Adrenal gland (tissue), 12 donors: ENCODE measurements around the gene PRKCB. TPM values are rescaled to one million over a fixed set of nuclear protein-coding genes. Genes with fewer than 3 reads are reported as not detected.

Experiments used
- DNase-seq, 7 donors: peaks; one replicate each; pipeline ENCODE4 v3.0.0-alpha.2; 2019 to 2020
- H3K27ac ChIP-seq, 5 donors: fragments of 200-600 bp; sonication (generic) in 4 of 5; 1 replicate in 3 of 5; 2 replicates in 2 of 5; pipeline versions ENCODE4 v1.5.1 to v1.8.0; 2016 to 2020; ENCODE audit warnings: mild to moderate bottlenecking in 1 of 5
- H3K27me3 ChIP-seq: fragments of 200-600 bp; 2 replicates; pipeline ENCODE4 v1.8.0; 2021
- H3K36me3 ChIP-seq, 2 donors: fragments of 200-600 bp; replicated peaks in 1 of 2; 1 replicate in 1 of 2; 2 replicates in 1 of 2; pipeline versions ENCODE4 v1.5.1 to v1.8.0; 2018 to 2022
- H3K4me1 ChIP-seq, 2 donors: fragments of 200-600 bp; replicated peaks in 1 of 2; 1 replicate in 1 of 2; 2 replicates in 1 of 2; pipeline versions ENCODE4 v1.5.1 to v1.8.0; 2018 to 2021
- H3K4me3 ChIP-seq, 4 donors: fragments of 200-600 bp; sonication (generic) in 3 of 4; one replicate each; pipeline ENCODE4 v1.5.1; 2016 to 2018
- H3K9me3 ChIP-seq, 3 donors: fragments of 200-600 bp; sonication (generic) in 1 of 3; replicated peaks in 1 of 3; 1 replicate in 2 of 3; 2 replicates in 1 of 3; pipeline versions ENCODE4 v1.5.1 to v1.8.0; 2016 to 2021
- POLR2A ChIP-seq, 2 donors: fragments of 450-650 bp; IDR thresholded peaks; one replicate each; pipeline ENCODE4 v1.6.1; 2017; ENCODE audit warnings: antibody characterized with exemption in 2 of 2, mild to moderate bottlenecking in 2 of 2, moderate library complexity in 1 of 2
- WGBS, 4 donors: extraction: QIAGEN DNeasy Blood & Tissue Kit in 2 of 4; methylation state at CpG; one replicate each; pipeline versions ENCODE4 v1.1.5 to v1.1.7; 2013 to 2017; 5-methylcytosine and 5-hydroxymethylcytosine counted together
- intact Hi-C, 2 donors: fragments of 100-400 bp; cut with DNase I; formaldehyde crosslinking; loops; one replicate each; pipeline versions ENCODE4 v1.14.1 to v1.15.0; 2022 to 2023
- polyA plus RNA-seq, 3 donors: library from polyadenylated mRNA; stranded (reverse); fragments of 200-250 nt in 2 of 3; fragments of 350-450 nt in 1 of 3; fragmentation: Illumina TruSeq in 1 of 3; extraction: RNeasy Lipid Tissue Mini Kit (QIAGEN cat#74804) in 1 of 3; gene quantifications; one replicate each; pipeline ENCODE4 v1.2.3, GENCODE V29; 2013 to 2014
- total RNA-seq, 9 donors: library from RNA; depleted of rRNA in 4 of 9; stranded (reverse); fragments of >200 nt in 4 of 9; fragments of 120-200 nt in 1 of 9; fragmentation: NEBNext Ultra II Directional in 1 of 9; extraction: Animal tissue kit (Norgen Biotek cat#: 25700) in 1 of 9; gene quantifications; one replicate each; pipeline versions ENCODE4 v1.1.0 to v1.2.4, GENCODE V29; 2013 to 2023
- TF ChIP-seq, protein P1 (sequence below), 6 experiments: fragments of 450-650 bp in 4 of 6; fragments of 200-600 bp in 2 of 6; sonication (generic) in 1 of 6; IDR thresholded peaks; 1 replicate in 5 of 6; 2 replicates in 1 of 6; pipeline versions ENCODE4 v1.5.1 to v1.8.0; 2016 to 2021; ENCODE audit warnings: antibody characterized with exemption in 6 of 6, mild to moderate bottlenecking in 2 of 6, moderate library complexity in 1 of 6
- donor health status: healthy with polysubstance abuse.
- donor health status: Bipolar disorder and iron deficiency.
- donor health status: DM: yes; HTN: yes; CAD: no.
- donor health status: DM: no; HTN: no; CAD: no.
- donor health status: DM: no; HTN: no; CAD: no.
- donor health status: DM: yes; HTN: yes; CAD: no.

PRKCB gene
- total and polyA plus RNA-seq, 12 donors, result 0.54 to 8.0 (median 3.0) TPM

- intact Hi-C loops, result no loop called here
- DNase-seq, result no peak
- H3K4me3 ChIP-seq, result no peak overlapping the region
- no peaks in the 10 kb centered on the region for H3K4me1 ChIP-seq
- H3K9me3 ChIP-seq, result no peaks in the 10 kb centered on the region
- no peaks in the 10 kb centered on the region for H3K27me3 ChIP-seq
- TF ChIP-seq, protein P1, sequence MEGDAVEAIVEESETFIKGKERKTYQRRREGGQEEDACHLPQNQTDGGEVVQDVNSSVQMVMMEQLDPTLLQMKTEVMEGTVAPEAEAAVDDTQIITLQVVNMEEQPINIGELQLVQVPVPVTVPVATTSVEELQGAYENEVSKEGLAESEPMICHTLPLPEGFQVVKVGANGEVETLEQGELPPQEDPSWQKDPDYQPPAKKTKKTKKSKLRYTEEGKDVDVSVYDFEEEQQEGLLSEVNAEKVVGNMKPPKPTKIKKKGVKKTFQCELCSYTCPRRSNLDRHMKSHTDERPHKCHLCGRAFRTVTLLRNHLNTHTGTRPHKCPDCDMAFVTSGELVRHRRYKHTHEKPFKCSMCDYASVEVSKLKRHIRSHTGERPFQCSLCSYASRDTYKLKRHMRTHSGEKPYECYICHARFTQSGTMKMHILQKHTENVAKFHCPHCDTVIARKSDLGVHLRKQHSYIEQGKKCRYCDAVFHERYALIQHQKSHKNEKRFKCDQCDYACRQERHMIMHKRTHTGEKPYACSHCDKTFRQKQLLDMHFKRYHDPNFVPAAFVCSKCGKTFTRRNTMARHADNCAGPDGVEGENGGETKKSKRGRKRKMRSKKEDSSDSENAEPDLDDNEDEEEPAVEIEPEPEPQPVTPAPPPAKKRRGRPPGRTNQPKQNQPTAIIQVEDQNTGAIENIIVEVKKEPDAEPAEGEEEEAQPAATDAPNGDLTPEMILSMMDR (IDR thresholded peaks at IDR 0.05), result no peak
- no peak for TF ChIP-seq POLR2A (IDR thresholded peaks at IDR 0.05)
- H3K27ac ChIP-seq, result no peak overlapping the region
- no peaks in the 10 kb centered on the region for H3K36me3 ChIP-seq
- 41 to 49% (median 42%) methylated on average over 6 of the region's 6 CpGs for WGBS, 4 donors
Observed at GRCh38 chr16:24075931-24076716, 240.3 kb downstream of the PRKCB start.

GRCh38 chr16:24077292-24077691, 241.5 kb downstream of the PRKCB start:
- no peaks in the 10 kb centered on the region for H3K9me3 ChIP-seq
- no peaks in the 10 kb centered on the region for H3K36me3 ChIP-seq
- no peak for DNase-seq
- WGBS, 4 donors, result 48 to 67% (median 59%) methylated on average over 1 of the region's 1 CpG
- H3K27ac ChIP-seq, result no peak overlapping the region
- intact Hi-C loops, result no loop called here
- H3K4me1 ChIP-seq, result no peaks in the 10 kb centered on the region
- no peak overlapping the region for H3K4me3 ChIP-seq
- H3K27me3 ChIP-seq, result no peaks in the 10 kb centered on the region
- TF ChIP-seq, protein P1 (IDR thresholded peaks at IDR 0.05), result no peak
- no peak for TF ChIP-seq POLR2A (IDR thresholded peaks at IDR 0.05)

- DNase-seq, result no peak
- Histone ChIP-seq H3K4me1 (no peaks in the 10 kb centered on the region), H3K27me3 (no peaks in the 10 kb centered on the region), H3K27ac (no peak overlapping the region), H3K36me3 (no peaks in the 10 kb centered on the region), H3K9me3 (no peaks in the 10 kb centered on the region), H3K4me3 (no peak overlapping the region)
- TF ChIP-seq, protein P1 (IDR thresholded peaks at IDR 0.05), result no peak
- TF ChIP-seq POLR2A (IDR thresholded peaks at IDR 0.05), result no peak
- WGBS, 4 donors, result 56 to 83% (median 63%) methylated on average over 8 of the region's 8 CpGs
- intact Hi-C loops, result no loop called here
Observed at GRCh38 chr16:24077966-24078365, 242.2 kb downstream of the PRKCB start.

GRCh38 chr16:24085666-24086065, 249.9 kb downstream of the PRKCB start:
- no peak for TF ChIP-seq POLR2A (IDR thresholded peaks at IDR 0.05)
- TF ChIP-seq, protein P1 (IDR thresholded peaks at IDR 0.05), result no peak
- H3K36me3 ChIP-seq, result no peaks in the 10 kb centered on the region
- no peak for DNase-seq
- H3K4me1 ChIP-seq, result no peaks in the 10 kb centered on the region
- H3K4me3 ChIP-seq, result no peak overlapping the region
- H3K9me3 ChIP-seq, result no peaks in the 10 kb centered on the region
- intact Hi-C loops, result no loop called here
- 56 to 66% (median 64%) methylated on average over 3 to 5 of the region's 5 CpGs for WGBS, 4 donors
- no peak overlapping the region for H3K27ac ChIP-seq
- H3K27me3 ChIP-seq, result no peaks in the 10 kb centered on the region
